Skeletal muscle satellite cell (primary cell): ENCODE measurements around the gene NLRP9.

Experiments used
- H3K27me3 ChIP-seq: 2 replicates; pipeline ENCODE4 v1.7.0; 2013; ENCODE audit warnings: low read length; ENCODE audit not compliant: control insufficient read depth, insufficient read depth
- H3K36me3 ChIP-seq: 2 replicates; pipeline ENCODE4 v1.7.0; 2013; ENCODE audit warnings: mild to moderate bottlenecking, control low read depth, low read length; ENCODE audit not compliant: insufficient read depth
- H3K4me1 ChIP-seq: 2 replicates; pipeline ENCODE4 v1.7.0; 2013; ENCODE audit warnings: low read length; ENCODE audit not compliant: control insufficient read depth, insufficient read depth
- H3K4me2 ChIP-seq: 2 replicates; pipeline ENCODE4 v1.7.0; 2013; ENCODE audit warnings: mild to moderate bottlenecking, low read length
- H3K4me3 ChIP-seq: 2 replicates; pipeline ENCODE4 v1.7.0; 2013; ENCODE audit warnings: low read length
- H3K9ac ChIP-seq: 2 replicates; pipeline ENCODE4 v1.7.0; 2013; ENCODE audit warnings: mild to moderate bottlenecking, low read depth, low read length, moderate library complexity
- H3K9me3 ChIP-seq: replicated peaks from 2 replicates; pipeline ENCODE4 v1.7.0; 2013; ENCODE audit warnings: mild to moderate bottlenecking, control low read depth, low read length

NLRP9 gene

DNA sequence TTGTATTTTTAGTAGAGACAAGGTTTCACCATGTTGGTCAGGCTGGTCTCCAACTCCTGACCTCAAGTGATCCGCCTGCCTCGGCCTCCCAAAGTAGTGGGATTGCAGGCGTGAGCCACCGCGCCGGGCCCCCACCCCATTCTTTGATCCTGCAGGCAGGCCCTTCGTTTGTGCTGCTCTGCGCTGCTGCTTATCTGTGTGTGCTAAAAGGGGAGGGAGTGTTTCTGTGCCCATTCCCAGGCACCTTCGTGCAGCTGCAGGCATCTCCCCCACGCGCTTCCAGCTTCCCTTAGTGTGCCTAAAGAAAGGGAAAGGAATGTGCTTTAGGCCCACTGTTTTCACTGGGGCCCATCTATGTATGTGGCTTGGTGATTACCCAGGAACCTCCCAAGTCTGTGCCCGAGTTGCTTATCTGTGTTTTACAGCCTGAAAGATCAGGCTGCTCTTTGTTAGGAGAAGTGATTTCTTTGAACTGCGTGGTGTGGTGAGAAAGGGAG lies 36.0 kb downstream of the NLRP9 start:
- no peak overlapping the region for H3K4me3 ChIP-seq
- H3K4me1 ChIP-seq = no peaks in the 10 kb centered on the region
- no peak overlapping the region for H3K9ac ChIP-seq
- no peak overlapping the region for H3K4me2 ChIP-seq
- no peaks in the 10 kb centered on the region for H3K9me3 ChIP-seq
- peaks cover 29% of the 10 kb centered on the region for H3K36me3 ChIP-seq
- no peaks in the 10 kb centered on the region for H3K27me3 ChIP-seq

GRCh38 chr19:55700813-55701212 lies 37.4 kb downstream of the NLRP9 start:
- Histone ChIP-seq H3K9ac (no peak overlapping the region), H3K27me3 (no peaks in the 10 kb centered on the region), H3K4me1 (no peaks in the 10 kb centered on the region), H3K4me3 (no peak overlapping the region), H3K9me3 (no peaks in the 10 kb centered on the region), H3K4me2 (no peak overlapping the region), H3K36me3 (peaks cover 42% of the 10 kb centered on the region)

DNA sequence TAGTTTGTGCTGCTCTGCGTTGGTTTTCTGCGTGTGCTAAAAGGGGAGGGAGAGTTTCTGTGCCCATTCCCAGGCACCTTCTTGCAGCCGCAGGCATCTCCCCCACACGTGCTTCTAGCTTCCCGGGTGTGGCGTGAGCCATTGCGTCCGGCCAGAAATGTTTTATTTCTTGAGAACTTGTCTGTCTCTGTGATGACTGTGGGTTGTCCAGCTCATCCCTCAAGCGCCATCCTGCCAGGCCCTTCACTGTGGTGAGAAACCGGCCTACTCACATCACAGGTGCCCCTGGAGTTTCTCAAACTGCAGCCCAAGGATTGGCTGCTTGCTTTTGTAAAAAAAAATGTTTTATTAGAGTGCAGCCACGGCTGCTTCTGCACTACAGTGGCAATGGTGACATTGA lies 39.0 kb downstream of the NLRP9 start:
- Histone ChIP-seq H3K9me3 (no peaks in the 10 kb centered on the region), H3K4me3 (no peak overlapping the region), H3K4me2 (no peak overlapping the region), H3K27me3 (no peaks in the 10 kb centered on the region), H3K9ac (no peak overlapping the region), H3K4me1 (no peaks in the 10 kb centered on the region), H3K36me3 (peaks cover 48% of the 10 kb centered on the region)

- H3K36me3 ChIP-seq = peaks cover 50% of the 10 kb centered on the region
These were observed 39.9 kb downstream of the NLRP9 start for GRCh38 chr19:55698256-55698655.

DNA sequence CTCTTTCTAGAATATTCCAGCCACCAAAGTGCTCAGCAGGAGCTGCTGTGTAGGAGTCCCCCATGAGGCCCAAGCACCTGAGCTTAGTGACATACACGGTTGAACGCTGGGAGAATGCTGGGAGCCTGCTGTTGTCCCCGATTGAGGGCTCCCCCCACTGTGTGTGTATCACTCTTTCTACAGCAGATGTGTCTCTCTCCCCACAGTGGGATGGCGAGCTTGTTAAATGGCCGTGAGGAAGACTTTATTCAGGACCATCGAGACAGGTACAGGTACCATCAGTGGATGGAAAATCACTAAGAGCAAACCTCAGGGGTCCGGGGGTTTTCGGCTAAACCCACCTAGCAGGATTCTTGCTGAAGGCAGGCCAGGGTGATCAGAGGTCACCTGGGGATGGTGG lies 40.5 kb downstream of the NLRP9 start:
- H3K4me2 ChIP-seq = no peak overlapping the region
- no peaks in the 10 kb centered on the region for H3K27me3 ChIP-seq
- peaks cover 54% of the 10 kb centered on the region for H3K36me3 ChIP-seq
- no peaks in the 10 kb centered on the region for H3K4me1 ChIP-seq
- H3K9ac ChIP-seq = no peak overlapping the region
- no peak overlapping the region for H3K4me3 ChIP-seq
- H3K9me3 ChIP-seq = no peaks in the 10 kb centered on the region

More at GRCh38 chr19:55698256-55698655, 39.9 kb downstream of the NLRP9 start:
- Histone ChIP-seq H3K4me1 (no peaks in the 10 kb centered on the region), H3K9ac (no peak overlapping the region), H3K4me2 (no peak overlapping the region), H3K27me3 (no peaks in the 10 kb centered on the region), H3K9me3 (no peaks in the 10 kb centered on the region), H3K4me3 (no peak overlapping the region)

GRCh38 chr19:55697069-55697440 lies 41.1 kb downstream of the NLRP9 start:
- H3K9ac ChIP-seq = no peak overlapping the region
- H3K36me3 ChIP-seq = peaks cover 54% of the 10 kb centered on the region
- no peaks in the 10 kb centered on the region for H3K9me3 ChIP-seq
- H3K4me2 ChIP-seq = no peak overlapping the region
- no peaks in the 10 kb centered on the region for H3K27me3 ChIP-seq
- H3K4me1 ChIP-seq = no peaks in the 10 kb centered on the region
- H3K4me3 ChIP-seq = no peak overlapping the region

DNA sequence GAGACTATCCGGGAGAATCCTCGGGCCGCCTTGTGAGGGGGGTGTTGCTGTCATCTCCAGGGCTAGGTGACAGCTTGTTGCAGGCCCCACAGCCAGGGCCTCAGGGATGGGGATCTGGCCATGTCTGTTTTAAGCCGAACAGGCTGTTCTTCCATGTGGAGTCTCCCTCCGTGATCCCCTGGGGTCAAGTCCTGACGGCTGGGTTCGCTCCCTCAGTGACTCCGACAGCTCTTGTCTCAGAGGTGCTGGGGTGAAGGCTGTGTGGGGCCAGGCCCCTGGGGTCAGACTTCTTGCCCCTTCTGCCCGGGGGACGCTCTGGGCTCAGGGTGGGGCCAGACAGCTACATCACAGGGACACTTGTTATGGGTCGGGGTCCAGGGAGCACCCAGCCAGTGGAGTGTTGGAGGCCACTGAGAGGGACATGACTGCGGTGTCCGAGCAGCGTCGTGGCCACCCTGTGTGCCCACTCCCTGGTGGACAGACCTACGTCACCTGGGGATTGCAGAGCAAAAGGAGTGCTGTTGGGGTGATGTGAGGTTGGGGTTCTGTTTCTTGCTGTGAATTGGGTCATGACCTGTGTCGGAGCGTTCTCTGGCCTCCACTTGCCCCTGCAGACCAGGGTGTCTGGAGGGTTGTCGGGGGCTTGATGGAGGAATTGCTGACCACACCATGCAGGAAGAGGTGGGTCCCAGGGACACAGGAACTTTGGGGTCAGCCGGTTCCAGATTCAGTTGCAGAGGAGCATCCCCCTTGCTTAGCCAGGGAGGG lies 41.7 kb downstream of the NLRP9 start:
- H3K27me3 ChIP-seq = no peaks in the 10 kb centered on the region
- no peak overlapping the region for H3K9ac ChIP-seq
- H3K4me1 ChIP-seq = no peaks in the 10 kb centered on the region
- no peak overlapping the region for H3K4me2 ChIP-seq
- H3K36me3 ChIP-seq = peaks cover 52% of the 10 kb centered on the region
- H3K4me3 ChIP-seq = no peak overlapping the region
- no peaks in the 10 kb centered on the region for H3K9me3 ChIP-seq

GRCh38 chr19:55695511-55696290 lies 42.5 kb downstream of the NLRP9 start:
- H3K36me3 ChIP-seq = peaks cover 50% of the 10 kb centered on the region
- no peak overlapping the region for H3K4me2 ChIP-seq
- H3K27me3 ChIP-seq = no peaks in the 10 kb centered on the region
- H3K9me3 ChIP-seq = no peaks in the 10 kb centered on the region
- no peaks in the 10 kb centered on the region for H3K4me1 ChIP-seq
- no peak overlapping the region for H3K9ac ChIP-seq
- no peak overlapping the region for H3K4me3 ChIP-seq

DNA sequence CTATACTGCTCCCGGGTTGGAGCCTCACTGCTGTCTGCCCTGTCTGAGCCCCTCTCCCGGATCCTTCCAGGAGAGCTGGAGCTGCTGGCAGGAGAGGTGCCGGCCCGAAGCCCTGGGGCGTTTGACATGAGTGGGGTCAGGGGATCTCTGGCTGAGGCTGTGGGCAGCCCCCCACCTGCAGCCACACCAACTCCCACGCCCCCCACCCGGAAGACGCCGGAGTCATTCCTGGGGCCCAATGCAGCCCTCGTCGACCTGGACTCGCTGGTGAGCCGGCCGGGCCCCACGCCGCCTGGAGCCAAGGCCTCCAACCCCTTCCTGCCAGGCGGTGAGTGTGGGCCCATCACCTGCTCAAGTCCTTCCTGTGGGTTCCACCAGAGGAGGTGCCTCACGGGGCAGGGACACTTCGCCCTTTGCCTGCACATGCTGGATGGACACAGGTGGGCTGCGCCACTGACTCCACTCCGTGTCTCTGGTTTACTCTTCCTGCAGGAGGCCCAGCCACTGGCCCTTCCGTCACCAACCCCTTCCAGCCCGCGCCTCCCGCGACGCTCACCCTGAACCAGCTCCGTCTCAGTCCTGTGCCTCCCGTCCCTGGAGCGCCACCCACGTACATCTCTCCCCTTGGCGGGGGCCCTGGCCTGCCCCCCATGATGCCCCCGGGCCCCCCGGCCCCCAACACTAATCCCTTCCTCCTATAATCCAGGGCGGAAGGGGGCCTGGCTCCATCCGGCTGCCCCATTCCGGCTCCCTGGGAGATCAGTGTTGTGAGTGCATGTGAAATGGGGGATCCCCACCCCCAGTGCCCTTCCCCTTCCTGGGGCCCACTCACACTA lies 43.3 kb downstream of the NLRP9 start:
- Histone ChIP-seq H3K9me3 (no peaks in the 10 kb centered on the region), H3K4me3 (no peak overlapping the region), H3K4me1 (no peaks in the 10 kb centered on the region), H3K9ac (no peak overlapping the region), H3K36me3 (peaks cover 52% of the 10 kb centered on the region), H3K27me3 (no peaks in the 10 kb centered on the region), H3K4me2 (no peak overlapping the region)

DNA sequence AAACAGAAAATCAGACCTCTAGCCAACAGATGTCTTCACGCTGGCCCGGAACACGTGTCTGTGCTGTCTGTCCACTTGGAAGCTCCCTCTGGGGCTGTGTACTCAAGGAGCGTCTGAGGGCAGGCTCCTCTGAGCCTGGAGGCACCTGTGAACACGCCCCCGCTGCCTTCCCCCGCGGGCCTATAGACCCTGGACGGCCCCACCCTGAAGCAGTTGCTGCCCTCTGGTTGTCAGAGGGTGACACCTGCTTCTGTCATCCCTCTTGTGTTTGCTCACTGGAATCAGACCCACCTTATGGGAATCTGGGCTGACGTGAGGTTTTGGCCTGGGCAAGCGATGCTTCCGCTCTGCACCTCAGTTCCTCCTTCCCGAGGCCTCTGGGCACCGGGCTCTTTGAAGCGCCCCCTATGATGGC lies 44.0 kb downstream of the NLRP9 start:
- H3K4me1 ChIP-seq = no peaks in the 10 kb centered on the region
- H3K9me3 ChIP-seq = no peaks in the 10 kb centered on the region
- H3K36me3 ChIP-seq = peaks cover 59% of the 10 kb centered on the region
- H3K4me3 ChIP-seq = no peak overlapping the region
- H3K4me2 ChIP-seq = no peak overlapping the region
- H3K27me3 ChIP-seq = no peaks in the 10 kb centered on the region
- H3K9ac ChIP-seq = no peak overlapping the region

DNA sequence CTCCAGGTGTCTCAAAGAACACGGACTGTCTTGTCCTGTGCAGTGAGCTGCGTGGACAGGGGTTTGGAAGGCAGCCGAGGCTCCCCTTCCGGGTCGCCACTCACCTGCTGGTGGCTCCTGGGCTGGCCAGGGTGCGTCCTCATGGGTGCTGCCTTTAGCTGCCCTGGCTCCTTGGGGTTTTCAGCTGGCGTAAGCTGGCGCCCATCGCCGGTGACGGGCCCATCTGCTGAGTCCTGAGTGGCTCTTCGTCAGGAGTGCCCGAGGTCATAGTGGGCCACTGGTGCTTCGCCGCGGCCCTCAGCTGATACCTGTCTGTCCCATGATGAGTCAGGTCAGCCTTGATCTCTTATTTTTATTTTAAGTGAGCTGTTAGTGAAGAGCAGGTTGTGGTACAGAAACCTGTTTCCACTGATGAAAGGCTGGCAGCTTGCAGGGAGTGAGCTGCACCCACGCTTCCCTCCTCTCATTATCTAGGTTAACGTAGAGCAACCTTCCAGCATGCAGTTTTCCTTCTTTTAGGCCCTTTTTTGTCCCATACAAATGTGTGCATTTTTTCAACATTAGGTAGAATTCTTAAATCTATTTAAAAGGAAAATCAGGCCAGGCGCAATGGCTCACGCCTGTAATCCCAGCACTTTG lies 44.7 kb downstream of the NLRP9 start:
- peaks cover 64% of the 10 kb centered on the region for H3K36me3 ChIP-seq
- H3K4me2 ChIP-seq = no peak overlapping the region
- H3K9ac ChIP-seq = no peak overlapping the region
- H3K27me3 ChIP-seq = no peaks in the 10 kb centered on the region
- no peaks in the 10 kb centered on the region for H3K4me1 ChIP-seq
- no peaks in the 10 kb centered on the region for H3K9me3 ChIP-seq
- no peak overlapping the region for H3K4me3 ChIP-seq
